Daoy (cell line): ENCODE results near the gene GNAQ. TPM values are rescaled to one million over a fixed set of nuclear protein-coding genes. Genes with fewer than 3 reads are reported as not detected.
A peak's percentile ranks its signal among the peaks of the same experiment; 100 is the strongest.
"Not testable (repeated sequence)": the region's sequence is repeated elsewhere in the genome, so short reads cannot be mapped to it uniquely, and the experiment has no call there.

Experiments used
- DNase-seq: peaks from one replicate; pipeline ENCODE4 v3.0.0-alpha.2; 2015; ENCODE audit warnings: low read depth
- total RNA-seq: library from RNA; depleted of rRNA; stranded (reverse); fragments of >200 nt; shearing (Covaris generic); gene quantifications from 2 replicates; pipeline ENCODE4 v1.2.3, GENCODE V29; 2014; rRNA removed

Gene GNAQ
- total RNA-seq, 1 experiment from 2014 or later, result 21.7 TPM

DNA sequence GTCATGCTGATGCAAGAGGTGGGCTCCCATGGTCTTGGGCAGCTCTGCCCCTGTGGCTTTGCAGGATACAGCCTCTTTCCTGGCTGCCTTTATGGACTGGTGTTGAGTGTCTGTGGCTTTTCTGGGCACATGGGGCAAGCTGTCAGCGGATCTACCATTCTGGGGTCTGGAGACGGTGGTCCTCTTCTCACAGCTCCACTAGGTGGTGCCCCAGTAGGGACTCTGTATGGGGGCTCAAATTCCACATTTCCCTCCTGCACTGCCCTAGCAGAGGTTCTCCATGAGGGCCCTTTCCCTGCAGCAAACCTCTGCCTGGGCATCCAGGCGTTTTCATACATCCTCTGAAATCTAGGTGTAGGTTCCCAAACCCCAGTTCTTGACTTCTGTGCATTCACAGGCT, 340.9 kb downstream of the GNAQ start:
- DNase-seq, result not testable (repeated sequence)

DNA sequence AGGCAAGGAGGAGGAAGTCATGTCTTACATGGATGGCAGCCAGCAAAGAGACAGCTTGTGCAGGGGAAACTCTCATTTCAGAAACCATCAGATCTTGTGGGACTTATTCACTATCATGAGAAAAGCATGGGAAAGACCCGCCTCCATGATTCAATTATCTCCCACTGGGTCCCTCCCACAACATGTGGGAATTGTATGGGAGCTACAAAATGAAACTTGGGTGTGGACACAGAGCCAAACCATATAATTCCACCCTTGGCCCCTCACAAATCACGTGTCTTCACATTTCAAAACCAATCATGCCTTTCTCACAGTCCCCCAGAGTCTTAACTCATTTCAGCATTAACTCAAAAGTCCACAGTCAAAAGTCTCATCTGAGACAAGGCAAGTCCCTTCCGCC, 341.5 kb downstream of the GNAQ start:
- peak; percentile 11 for DNase-seq

DNA sequence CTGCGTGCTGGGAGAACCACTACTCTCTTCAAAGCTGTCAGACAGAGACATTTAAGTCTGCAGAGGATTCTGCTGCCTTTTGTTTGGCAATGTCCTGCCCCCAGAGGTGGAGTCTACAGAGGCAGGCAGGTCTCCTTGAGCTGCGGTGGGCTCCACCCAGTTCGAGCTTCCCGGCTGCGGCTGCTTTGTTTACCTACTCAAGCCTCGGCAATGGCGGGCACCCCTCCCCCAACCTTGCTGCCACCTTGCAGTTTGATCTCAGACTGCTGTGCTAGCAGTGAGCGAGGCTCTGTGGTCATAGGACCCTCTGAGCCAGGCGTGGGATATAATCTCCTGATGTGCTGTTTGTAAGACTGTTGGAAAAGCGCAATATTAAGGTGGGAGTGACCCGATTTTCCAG, 343.9 kb downstream of the GNAQ start:
- DNase-seq, result not testable (repeated sequence)

DNA sequence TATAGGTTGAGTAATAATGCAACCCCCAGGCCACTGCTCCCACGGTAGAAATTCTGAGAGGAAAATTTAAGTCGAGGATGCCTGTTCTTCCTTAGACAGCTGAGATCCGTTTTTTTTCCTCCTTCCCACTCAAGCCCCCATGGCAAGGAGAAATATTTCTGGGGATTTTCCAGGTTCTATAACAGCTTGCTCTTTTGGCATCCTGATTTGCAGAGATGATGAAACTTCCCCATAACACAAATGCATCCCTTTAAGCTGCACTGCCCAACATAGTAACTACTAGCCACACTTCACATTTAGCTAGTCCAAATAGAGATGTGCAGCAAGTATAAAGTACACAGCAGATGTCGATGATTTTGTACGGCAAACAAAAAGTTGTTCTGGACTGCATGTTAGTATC, 351.0 kb downstream of the GNAQ start:
- DNase-seq, result no peak

DNA sequence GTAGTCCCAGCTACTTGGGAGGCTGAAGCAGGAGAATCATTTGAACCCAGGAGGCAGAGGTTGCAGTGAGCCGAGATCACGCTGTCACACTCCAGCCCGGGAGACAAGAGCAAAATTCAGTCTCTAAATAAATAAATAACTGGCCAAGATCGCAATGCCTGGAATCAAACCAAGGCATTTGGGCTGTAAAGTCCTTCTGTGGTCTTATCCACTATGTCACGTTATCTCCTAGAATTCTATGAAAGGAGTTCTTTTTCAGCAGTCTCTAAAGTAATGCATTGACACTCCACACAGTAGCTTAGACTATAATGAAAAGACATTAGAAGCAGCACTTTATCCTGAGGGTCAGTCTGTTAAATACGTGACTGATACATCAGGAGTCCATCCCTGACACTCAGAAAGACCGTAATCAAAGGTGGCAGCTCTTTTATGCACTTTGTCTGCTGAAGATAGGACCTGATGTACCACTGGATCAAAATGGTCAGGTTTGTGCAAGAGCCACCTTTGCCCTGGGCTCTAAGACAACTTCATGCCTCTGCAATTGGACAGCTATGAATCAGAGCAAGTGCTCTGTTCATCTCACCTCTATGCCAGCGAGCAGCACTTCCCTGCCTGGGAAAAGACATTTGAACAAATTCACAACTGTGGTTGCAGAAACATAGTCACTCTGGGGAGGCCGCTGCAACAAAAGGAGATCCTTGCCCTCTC, 351.8 kb downstream of the GNAQ start:
- DNase-seq, result no peak

DNA sequence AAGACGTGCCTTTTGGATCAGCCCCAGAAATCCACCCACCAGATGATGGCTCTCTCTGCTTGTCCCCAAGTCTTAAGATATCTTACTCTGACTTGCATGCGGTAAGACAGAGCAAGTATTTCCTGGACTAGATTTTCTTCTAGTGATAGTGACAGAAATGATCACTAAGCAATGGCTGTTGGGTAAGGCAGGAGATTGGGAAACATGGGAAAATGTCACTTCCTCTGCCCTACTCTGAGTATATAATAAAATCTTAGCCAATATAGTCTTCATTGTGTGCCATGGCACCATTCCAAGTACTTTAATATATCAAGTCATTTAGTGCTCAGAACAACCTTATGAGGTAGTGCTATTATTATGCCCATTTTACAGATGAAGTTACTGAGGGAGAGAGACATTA, 352.5 kb downstream of the GNAQ start:
- no peak for DNase-seq

DNA sequence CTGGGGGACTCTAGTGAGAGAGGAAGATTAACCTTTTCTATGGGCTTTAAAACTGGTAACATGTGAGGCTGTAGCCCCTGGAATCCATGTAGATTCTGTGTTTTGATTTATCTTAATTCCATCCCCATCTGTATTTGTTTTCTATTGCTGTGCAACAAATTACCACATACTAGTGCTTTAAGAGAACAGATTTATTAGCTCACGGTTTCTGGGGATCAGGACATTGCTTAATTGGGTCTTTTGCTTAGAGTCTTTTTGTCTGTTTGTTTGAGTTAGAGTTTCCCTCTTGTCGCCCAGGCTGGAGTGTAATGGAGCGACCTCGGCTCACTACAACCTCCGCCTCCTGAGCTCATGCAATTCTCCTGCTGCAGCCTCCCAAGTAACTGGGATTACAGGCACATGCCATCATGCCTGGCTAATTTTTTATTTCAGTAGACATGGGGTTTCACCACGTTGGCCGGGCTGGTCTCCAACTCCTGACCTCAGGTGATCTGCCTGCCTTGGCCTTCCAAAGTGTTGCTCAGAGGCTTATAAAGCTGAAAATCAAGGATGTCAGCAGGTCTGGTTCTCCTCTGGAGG, 353.6 kb downstream of the GNAQ start:
- DNase-seq, result no peak

DNA sequence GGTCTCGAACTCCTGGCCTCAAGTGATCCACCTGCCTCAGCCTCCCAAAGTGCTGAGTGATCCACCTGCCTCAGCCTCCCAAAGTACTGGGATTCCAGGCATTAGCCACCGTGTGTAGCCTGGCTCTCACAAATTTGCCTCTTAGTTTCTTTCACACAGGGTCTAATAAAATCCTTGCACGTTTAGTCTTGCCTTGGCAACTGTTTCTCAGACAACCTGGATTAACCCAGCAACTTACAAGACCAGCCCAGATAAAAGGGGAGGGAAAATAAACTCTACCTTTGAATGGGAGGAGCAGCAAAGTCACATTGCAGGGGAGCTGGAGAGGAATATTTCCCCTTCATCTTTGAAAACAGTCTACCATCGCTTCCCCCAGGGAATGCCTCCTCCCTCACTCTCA, 354.2 kb downstream of the GNAQ start:
- no peak for DNase-seq

DNA sequence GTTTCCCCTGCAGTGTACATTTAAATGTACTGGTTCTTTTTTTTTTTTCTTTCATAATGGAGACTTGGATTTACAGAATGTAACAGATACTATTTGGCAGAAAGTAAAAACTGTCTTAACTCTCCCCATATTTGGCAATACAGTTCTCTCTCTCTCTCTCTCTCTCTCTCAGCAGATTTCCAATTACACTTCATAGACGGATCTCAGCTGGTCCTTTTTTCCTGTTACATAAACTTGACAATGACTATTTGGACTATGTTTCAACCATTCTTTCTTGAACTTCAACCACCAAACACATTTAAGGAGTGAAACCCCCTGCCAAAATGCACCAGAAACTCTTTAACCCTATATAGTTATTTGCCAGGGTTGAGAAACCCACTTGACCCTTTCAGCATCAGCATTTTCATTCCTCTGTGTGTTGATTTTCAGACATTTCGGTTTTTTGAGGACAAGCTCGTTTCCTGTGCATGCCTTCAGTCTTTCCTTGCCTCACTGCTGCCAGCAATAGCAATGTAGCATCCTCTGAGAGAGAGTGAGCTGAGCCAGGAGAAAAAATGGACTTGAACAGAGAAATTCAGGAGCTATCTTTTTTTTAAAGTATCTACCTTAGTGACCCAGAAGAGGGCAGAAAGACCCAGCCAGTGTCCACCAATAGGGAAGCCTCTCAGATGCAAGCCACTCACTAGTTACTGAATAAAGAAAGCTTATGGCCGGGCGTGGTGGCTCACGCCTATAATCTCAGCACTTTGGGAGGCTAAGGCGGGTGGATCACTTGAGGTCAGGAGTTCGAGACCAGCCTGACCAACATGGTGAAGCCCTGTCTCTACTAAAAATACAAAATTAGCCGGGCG, 357.4 kb downstream of the GNAQ start:
- no peak for DNase-seq

DNA sequence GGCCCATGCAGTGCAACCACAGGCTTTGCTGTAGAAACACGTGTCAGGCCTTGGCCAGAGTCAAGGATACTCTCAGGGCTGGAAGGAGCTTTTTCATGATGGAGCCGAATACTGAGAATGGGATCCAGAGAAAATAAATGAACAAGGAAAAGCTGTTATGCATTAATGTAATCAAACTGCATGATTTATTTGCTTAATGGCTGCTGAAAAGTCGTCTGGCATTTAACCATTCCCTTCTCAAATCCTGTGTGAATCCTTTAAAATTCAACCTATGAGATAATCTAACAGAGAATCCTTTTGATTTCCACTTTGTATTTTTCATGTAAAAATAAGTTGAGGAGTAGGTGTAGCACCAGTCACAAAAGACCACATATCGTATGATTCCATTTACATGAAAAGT, 359.4 kb downstream of the GNAQ start:
- no peak for DNase-seq

DNA sequence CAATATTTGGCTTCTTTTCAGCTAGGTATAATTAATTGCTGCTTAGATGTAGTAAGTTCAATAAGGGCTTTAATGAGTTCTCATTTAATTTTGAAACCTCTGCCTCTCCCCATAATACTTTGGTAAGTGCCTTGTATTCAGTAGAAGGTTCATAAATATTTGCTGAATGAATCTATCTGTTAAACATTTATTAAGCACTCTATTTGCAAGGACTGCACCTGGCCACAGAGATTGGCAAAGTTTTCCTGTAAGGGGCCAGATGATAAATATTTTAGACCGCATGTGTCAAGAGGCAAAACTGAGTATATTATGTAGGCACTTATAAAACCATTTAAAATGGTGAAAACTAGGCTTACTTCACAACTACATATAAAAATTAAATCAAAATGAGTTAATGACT, 364.5 kb downstream of the GNAQ start:
- no peak for DNase-seq

Other genes starting within 250 kb of the GNAQ start
- gene CEP78, start 204.3 kb upstream of the GNAQ start, total RNA-seq, result 47.8 and 52.4 TPM in 2 replicates